LNCaP clone FGC (cell line): ENCODE results near the gene GDE1.
A peak's percentile ranks its signal among the peaks of the same experiment; 100 is the strongest.

Experiments
- DNase-seq: peaks from one replicate; pipeline ENCODE4 v3.0.0-alpha.2; 2011; ENCODE audit warnings: low read depth
- H3K4me3 ChIP-seq: 2 replicates; pipeline ENCODE4 v1.5.1; 2011; ENCODE audit warnings: mild to moderate bottlenecking, low read depth, low read length, control low read depth
- CTCF ChIP-seq: IDR thresholded peaks from 2 replicates; pipeline ENCODE4 v1.5.1; 2012; ENCODE audit warnings: mild to moderate bottlenecking; ENCODE audit not compliant: control insufficient read depth, insufficient read depth; ENCODE audit errors: extremely low read depth

GDE1 gene

GRCh38 chr16:19521471-19522396 lies at the start of gene GDE1:
Gene GDE1, minus strand, starts transcription at chr16:19522098. Its CDS starts 134 bp downstream, at chr16:19521964.
- peak; percentile 56 for DNase-seq
- TF ChIP-seq CTCF = peak; percentile 56
- H3K4me3 ChIP-seq = peak within 1 kb of the TSS; percentile 83

- no peak for TF ChIP-seq CTCF
- H3K4me3 ChIP-seq = no peak overlapping the region
- no peak for DNase-seq
Observed at GRCh38 chr16:19567560-19567959, 45.7 kb upstream of the GDE1 start.

GRCh38 chr16:19566362-19566761 lies 44.5 kb upstream of the GDE1 start:
- no peak for TF ChIP-seq CTCF
- no peak for DNase-seq
- H3K4me3 ChIP-seq = no peak overlapping the region

GRCh38 chr16:19563377-19563776 lies 41.5 kb upstream of the GDE1 start:
- TF ChIP-seq CTCF = no peak
- no peak overlapping the region for H3K4me3 ChIP-seq
- no peak for DNase-seq

- no peak overlapping the region for H3K4me3 ChIP-seq
- no peak for TF ChIP-seq CTCF
- no peak for DNase-seq
Observed at GRCh38 chr16:19560078-19560477, 38.2 kb upstream of the GDE1 start.

- no peak for DNase-seq
- peak; percentile 51 for TF ChIP-seq CTCF
Observed at GRCh38 chr16:19559242-19559910, 37.5 kb upstream of the GDE1 start.

More at GRCh38 chr16:19559242-19559910, 37.5 kb upstream of the GDE1 start:
- H3K4me3 ChIP-seq = no peak overlapping the region
